Caco-2 (cell line): Measurements from ENCODE around the gene PRRT4. TPM values are rescaled to one million over a fixed set of nuclear protein-coding genes. Genes with fewer than 3 reads are reported as not detected.

Experiments
- BruUV-seq: library from RNA; stranded (reverse); fragments of 400-500 nt; replicated peaks from 2 replicates; lab custom pipeline; 2021; lab: Mats Ljungman, UMichigan
- CTCF ChIA-PET: fragments of 300-600 bp; sonication (Branson Sonifier 250); formaldehyde crosslinking; loops from one replicate; lab custom pipeline; 2022; ENCODE audit warnings: antibody characterized with exemption; lab: Charles Lee
- POLR2A ChIA-PET: fragments of 300-600 bp; sonication (Branson Sonifier 250); formaldehyde crosslinking; loops from one replicate; lab custom pipeline; 2022; ENCODE audit warnings: antibody characterized with exemption; lab: Charles Lee
- DNase-seq, 2 experiments: peaks; one replicate each; pipeline versions ENCODE4 v3.0.0 to v3.0.0-alpha.2; 2020 to 2022
- H3K27me3 ChIP-seq: replicated peaks from 2 replicates; pipeline ENCODE4 v1.6.0; 2011; ENCODE audit warnings: low read length; ENCODE audit not compliant: control insufficient read depth, insufficient read depth
- H3K36me3 ChIP-seq: 2 replicates; pipeline ENCODE4 v1.5.1; 2011; ENCODE audit warnings: low read length; ENCODE audit not compliant: control insufficient read depth, insufficient read depth
- H3K4me1 ChIP-seq: fragments of 250-450 bp; sonication (Bioruptor Pico); 2 replicates; pipeline ENCODE4 v1.5.1; 2020; ENCODE audit warnings: mild to moderate bottlenecking
- H3K4me3 ChIP-seq: 2 replicates; pipeline ENCODE4 v1.5.1; 2011; ENCODE audit warnings: low read depth, mild to moderate bottlenecking, control low read depth, low read length
- H3K9me3 ChIP-seq: fragments of 250-450 bp; sonication (Bioruptor Pico); 2 replicates; pipeline ENCODE4 v1.5.1; 2020; ENCODE audit warnings: mild to moderate bottlenecking, moderate library complexity
- H3K27ac Mint-ChIP-seq: one replicate; pipeline ENCODE4 v1.8.0; 2022; ENCODE audit warnings: mixed read lengths; ENCODE audit not compliant: unreplicated experiment
- H3K27me3 Mint-ChIP-seq: one replicate; pipeline ENCODE4 v1.8.0; 2022; ENCODE audit warnings: mixed read lengths; ENCODE audit not compliant: insufficient read depth, unreplicated experiment
- H3K36me3 Mint-ChIP-seq: one replicate; pipeline ENCODE4 v1.8.0; 2022; ENCODE audit warnings: mild to moderate bottlenecking, mixed read lengths; ENCODE audit not compliant: insufficient read depth, unreplicated experiment
- H3K4me1 Mint-ChIP-seq: one replicate; pipeline ENCODE4 v1.8.0; 2022; ENCODE audit warnings: low read depth, mixed read lengths; ENCODE audit not compliant: unreplicated experiment
- H3K4me3 Mint-ChIP-seq: one replicate; pipeline ENCODE4 v1.8.0; 2022; ENCODE audit warnings: mild to moderate bottlenecking, moderate library complexity, mixed read lengths; ENCODE audit not compliant: unreplicated experiment
- H3K9me3 Mint-ChIP-seq: one replicate; pipeline ENCODE4 v1.8.0; 2022; ENCODE audit warnings: mixed read lengths; ENCODE audit not compliant: unreplicated experiment
- CTCF ChIP-seq, 2 experiments: fragments of 200-600 bp in 1 of 2; IDR thresholded peaks; 1 replicate in 1 of 2; 2 replicates in 1 of 2; pipeline versions ENCODE4 v1.5.1 to v1.8.0; 2011 to 2022; ENCODE audit warnings: antibody characterized with exemption in 1 of 2, control low read depth in 1 of 2, inconsistent platforms in 1 of 2, low read depth in 1 of 2, low read length in 1 of 2, mild to moderate bottlenecking in 1 of 2, moderate library complexity in 1 of 2; ENCODE audit not compliant: insufficient read depth in 1 of 2, severe bottlenecking in 1 of 2, unreplicated experiment in 1 of 2
- intact Hi-C: fragments of 100-400 bp; cut with micrococcal nuclease; formaldehyde crosslinking; loops from one replicate; pipeline ENCODE4 v1.10.0; 2022; ENCODE audit not compliant: unreplicated experiment
- total RNA-seq: library from RNA; stranded (reverse); gene quantifications from 2 replicates; pipeline ENCODE4 v1.2.3, GENCODE V29; 2022

The PRRT4 gene
- total RNA-seq, 1 experiment from 2014 or later: 0.43 TPM

DNA sequence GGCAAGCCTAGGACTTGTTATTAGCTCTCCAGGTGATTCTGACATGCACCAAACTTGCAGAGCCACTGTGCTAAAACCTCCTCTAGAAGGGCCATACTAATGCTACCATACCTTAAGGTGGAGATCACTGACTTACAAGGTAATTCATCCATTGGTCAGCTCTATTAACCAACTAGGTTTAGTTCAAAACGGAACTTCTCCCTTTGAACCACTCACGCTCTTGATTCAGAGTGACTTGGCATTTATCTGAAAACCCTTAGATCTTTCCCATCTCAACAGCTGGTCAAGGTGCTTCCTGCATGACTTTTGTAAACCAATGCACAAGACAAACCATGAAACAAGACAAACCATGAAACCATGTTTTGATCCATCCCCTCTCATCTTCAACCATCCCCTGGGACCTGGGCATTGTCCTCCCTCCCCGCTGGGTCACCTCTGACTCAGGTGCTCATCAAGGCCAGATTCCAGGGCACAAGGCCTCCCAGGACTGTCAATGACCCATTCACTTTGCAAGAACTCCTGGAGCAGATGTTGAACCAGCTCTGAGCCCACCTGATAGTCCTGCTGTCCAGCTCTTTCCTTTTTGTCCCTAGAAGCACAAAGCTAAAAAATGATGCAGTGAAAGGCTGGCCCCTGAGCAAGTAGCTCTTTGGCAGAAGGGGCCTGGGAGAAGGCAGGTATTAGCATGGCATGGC lies 29.5 kb upstream of the PRRT4 start:
- no peaks in the 10 kb centered on the region for H3K36me3 Mint-ChIP-seq
- Histone ChIP-seq H3K9me3 (no peaks in the 10 kb centered on the region), H3K4me1 (no peaks in the 10 kb centered on the region), H3K36me3 (no peaks in the 10 kb centered on the region), H3K4me3 (no peak overlapping the region), H3K27me3 (no peaks in the 10 kb centered on the region)
- intact Hi-C loops: no loop called here
- H3K4me3 Mint-ChIP-seq: no peak overlapping the region
- no peaks in the 10 kb centered on the region for H3K9me3 Mint-ChIP-seq
- TF ChIP-seq CTCF (IDR thresholded peaks at IDR 0.05; ENCODE audit: insufficient read depth in 1 of 2, low read depth in 1 of 2, low read length in 1 of 2, severe bottlenecking in 1 of 2, unreplicated experiment in 1 of 2): no peak
- BruUV-seq: no TSS peak
- no peaks in the 10 kb centered on the region for H3K4me1 Mint-ChIP-seq
- CTCF ChIA-PET: interaction anchor here (0.5 to 7.2 kb wide), 2 partner anchors 43 to 690 kb away, joined by 7 to 109 read pairs; no protein-coding TSS in a partner anchor
- POLR2A ChIA-PET: no interaction called here
- no peaks in the 10 kb centered on the region for H3K27me3 Mint-ChIP-seq
- no peak for DNase-seq
- H3K27ac Mint-ChIP-seq: no peak overlapping the region

- CTCF ChIA-PET: interaction anchor here (0.6 to 7.2 kb wide), 3 partner anchors 17 to 42 kb away, joined by 3 to 109 read pairs (median 4); no protein-coding TSS in a partner anchor
- H3K4me3 ChIP-seq: no peak overlapping the region
Observed at GRCh38 chr7:128389618-128390329, 28.3 kb upstream of the PRRT4 start.

More at GRCh38 chr7:128389618-128390329, 28.3 kb upstream of the PRRT4 start:
- no peak overlapping the region for H3K27ac Mint-ChIP-seq
- H3K9me3 ChIP-seq: no peaks in the 10 kb centered on the region
- H3K4me1 Mint-ChIP-seq: no peaks in the 10 kb centered on the region
- no peak for DNase-seq
- no peak for TF ChIP-seq CTCF (IDR thresholded peaks at IDR 0.05; ENCODE audit: insufficient read depth in 1 of 2, low read depth in 1 of 2, low read length in 1 of 2, severe bottlenecking in 1 of 2, unreplicated experiment in 1 of 2)
- no peaks in the 10 kb centered on the region for H3K9me3 Mint-ChIP-seq
- intact Hi-C loops: no loop called here
- no peaks in the 10 kb centered on the region for H3K27me3 Mint-ChIP-seq
- H3K4me3 Mint-ChIP-seq: no peak overlapping the region
- BruUV-seq: no TSS peak
- no peaks in the 10 kb centered on the region for H3K27me3 ChIP-seq
- no peaks in the 10 kb centered on the region for H3K36me3 Mint-ChIP-seq
- POLR2A ChIA-PET: no interaction called here
- no peaks in the 10 kb centered on the region for H3K36me3 ChIP-seq
- no peaks in the 10 kb centered on the region for H3K4me1 ChIP-seq
